Upper lobe of right lung (tissue), 1 donor: ENCODE data around the gene DOK3. TPM values are rescaled to one million over a fixed set of nuclear protein-coding genes. Genes with fewer than 3 reads are reported as not detected.
"Not testable (repeated sequence)": the region's sequence is repeated elsewhere in the genome, so short reads cannot be mapped to it uniquely, and the experiment has no call there.

ENCODE experiments used
- ATAC-seq: fragments of 200-7000 bp; cut with Tn5 transposase; one replicate; pipeline ENCODE4 v1.9.1; 2020; ENCODE audit warnings: mild to moderate bottlenecking, moderate library complexity
- DNase-seq: peaks from one replicate; pipeline ENCODE4 v3.0.0-alpha.2; 2020
- H3K27ac ChIP-seq: fragments of 200-600 bp; one replicate; pipeline ENCODE4 v1.8.0; 2022
- H3K27me3 ChIP-seq: fragments of 200-600 bp; one replicate; pipeline ENCODE4 v1.8.0; 2022; ENCODE audit warnings: mild to moderate bottlenecking
- H3K36me3 ChIP-seq: fragments of 200-600 bp; one replicate; pipeline ENCODE4 v1.8.0; 2022
- H3K4me1 ChIP-seq: fragments of 200-600 bp; one replicate; pipeline ENCODE4 v1.8.0; 2022
- H3K4me3 ChIP-seq: fragments of 200-600 bp; one replicate; pipeline ENCODE4 v1.8.0; 2022; ENCODE audit warnings: mild to moderate bottlenecking
- H3K9me3 ChIP-seq: fragments of 200-600 bp; one replicate; pipeline ENCODE4 v1.8.0; 2022
- CTCF ChIP-seq: fragments of 200-600 bp; IDR thresholded peaks from one replicate; pipeline ENCODE4 v1.8.0; 2022; ENCODE audit warnings: antibody characterized with exemption
- intact Hi-C: fragments of 100-400 bp; cut with DNase I; formaldehyde crosslinking; loops from one replicate; pipeline ENCODE4 v1.11.0; 2022
- total RNA-seq: library from RNA; stranded (reverse); fragmentation: NEBNext Ultra II Directional; extraction: Animal tissue kit (Norgen Biotek cat#: 25700); gene quantifications from one replicate; pipeline ENCODE4 v1.2.1, GENCODE V29; 2021
- donor health status: DM: no; HTN: yes; CAD: no; lungs with severe emphysema.

Gene DOK3
- total RNA-seq, 1 donor from 2014 or later, result 45.6 TPM

DNA sequence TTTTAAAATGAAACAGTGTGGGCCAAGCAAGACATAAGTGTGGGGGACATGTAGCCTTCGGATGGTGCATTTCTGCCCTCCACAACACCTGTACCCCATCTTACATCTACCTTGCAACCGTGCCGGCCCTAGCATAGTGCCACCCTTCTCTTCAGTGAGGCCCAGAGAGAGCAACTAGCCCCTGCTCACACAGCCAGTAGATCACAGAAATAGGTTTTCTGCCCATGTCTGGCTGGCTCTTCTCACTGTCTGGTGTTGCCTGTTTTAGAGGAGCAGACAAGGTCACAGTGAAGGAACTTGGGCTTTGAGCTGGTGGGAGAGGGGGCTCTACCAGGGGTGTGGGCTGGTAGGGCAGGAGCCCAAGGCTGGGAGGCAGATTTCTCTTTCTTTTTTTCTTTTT, 23.4 kb downstream of the DOK3 start:
- Histone ChIP-seq H3K27me3 (no peaks in the 10 kb centered on the region), H3K9me3 (no peaks in the 10 kb centered on the region), H3K27ac (no peak overlapping the region), H3K4me3 (no peak overlapping the region), H3K36me3 (peaks cover 60% of the 10 kb centered on the region), H3K4me1 (no peaks in the 10 kb centered on the region)
- no peak for TF ChIP-seq CTCF
- DNase-seq, result no peak
- no peak for ATAC-seq
- intact Hi-C loops, result no loop called here

DNA sequence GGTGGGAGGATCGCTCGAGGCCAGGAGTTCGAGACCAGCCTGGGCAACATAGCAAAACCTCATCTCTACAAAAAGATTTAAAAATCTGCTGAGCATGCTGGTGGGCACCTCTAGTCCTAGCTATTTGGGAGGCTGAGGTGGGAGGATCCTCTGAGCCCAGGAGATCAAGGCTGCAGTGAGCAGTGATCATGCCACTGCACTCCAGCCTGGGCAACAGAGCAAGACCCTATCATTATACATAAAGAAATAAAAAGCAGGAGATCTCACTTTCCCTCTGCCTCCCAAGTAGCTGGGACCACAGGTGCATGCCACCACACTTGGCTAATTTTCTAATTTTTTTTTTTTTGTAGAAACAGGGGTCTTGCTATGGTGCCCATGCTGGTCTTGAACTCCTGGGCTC, 23.9 kb downstream of the DOK3 start:
- ATAC-seq, H3K9me3 ChIP-seq, H3K4me1 ChIP-seq, H3K27ac ChIP-seq, H3K27me3 ChIP-seq, H3K4me3 ChIP-seq, intact Hi-C loops, DNase-seq: not testable (repeated sequence)
- H3K36me3 ChIP-seq, result peaks cover 57% of the 10 kb centered on the region

GRCh38 chr5:177484902-177485549, 24.6 kb downstream of the DOK3 start:
- no peak for TF ChIP-seq CTCF
- Histone ChIP-seq H3K36me3 (peaks cover 49% of the 10 kb centered on the region), H3K27me3 (no peaks in the 10 kb centered on the region), H3K4me1 (peaks cover 1% of the 10 kb centered on the region), H3K4me3 (no peak overlapping the region), H3K9me3 (no peaks in the 10 kb centered on the region), H3K27ac (no peak overlapping the region)
- intact Hi-C loops, result no loop called here
- ATAC-seq (no peak), DNase-seq (no peak)

DNA sequence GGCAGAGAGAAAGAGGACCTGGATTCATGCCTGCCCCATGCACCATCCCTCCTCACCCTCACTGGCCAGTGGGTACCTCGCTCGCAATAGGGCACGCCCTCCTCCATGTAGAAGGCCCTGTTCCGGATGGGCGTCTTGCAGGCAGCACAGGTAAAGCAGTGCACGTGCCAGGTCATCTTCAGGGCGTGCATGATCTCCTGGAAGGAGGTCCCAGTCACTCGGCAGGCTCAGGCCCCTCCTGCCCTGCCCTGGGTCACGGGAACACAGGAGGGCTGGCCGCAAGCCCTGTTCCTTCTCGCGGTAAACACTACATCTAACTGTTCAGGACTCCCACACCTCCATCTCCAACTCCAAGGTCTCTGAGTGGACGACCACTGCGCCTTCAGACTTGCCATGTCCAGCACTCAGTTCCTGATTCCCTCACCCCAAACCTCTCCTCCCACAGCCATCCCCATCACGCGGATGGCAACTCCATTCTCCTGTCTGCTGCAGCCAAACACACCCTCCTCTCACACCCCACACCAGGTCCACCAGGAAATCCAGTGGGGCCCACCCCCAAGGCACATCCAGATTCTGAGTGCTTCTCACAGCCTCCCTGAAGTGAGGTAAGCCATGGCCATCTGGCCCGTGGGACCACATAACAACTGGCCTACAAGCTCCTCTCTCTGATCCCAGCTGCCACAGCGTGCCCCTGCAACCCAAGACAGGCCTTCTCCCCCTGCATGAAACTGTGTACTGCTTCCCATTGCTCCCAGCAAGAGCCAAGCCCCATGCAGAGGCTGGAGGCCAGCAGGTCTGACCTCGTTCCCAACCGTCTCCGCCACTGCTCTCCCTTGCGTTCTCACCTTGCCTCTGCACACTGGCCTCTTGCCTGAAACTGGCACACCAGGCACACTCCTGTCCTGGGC, 25.4 kb downstream of the DOK3 start:
- H3K9me3 ChIP-seq, result no peaks in the 10 kb centered on the region
- intact Hi-C loops, result no loop called here
- no peak for ATAC-seq
- H3K4me1 ChIP-seq, result peaks cover 9% of the 10 kb centered on the region
- TF ChIP-seq CTCF, result no peak
- H3K27ac ChIP-seq, result no peak overlapping the region
- DNase-seq, result no peak
- H3K27me3 ChIP-seq, result no peaks in the 10 kb centered on the region
- H3K4me3 ChIP-seq, result no peak overlapping the region
- H3K36me3 ChIP-seq, result peaks cover 45% of the 10 kb centered on the region

DNA sequence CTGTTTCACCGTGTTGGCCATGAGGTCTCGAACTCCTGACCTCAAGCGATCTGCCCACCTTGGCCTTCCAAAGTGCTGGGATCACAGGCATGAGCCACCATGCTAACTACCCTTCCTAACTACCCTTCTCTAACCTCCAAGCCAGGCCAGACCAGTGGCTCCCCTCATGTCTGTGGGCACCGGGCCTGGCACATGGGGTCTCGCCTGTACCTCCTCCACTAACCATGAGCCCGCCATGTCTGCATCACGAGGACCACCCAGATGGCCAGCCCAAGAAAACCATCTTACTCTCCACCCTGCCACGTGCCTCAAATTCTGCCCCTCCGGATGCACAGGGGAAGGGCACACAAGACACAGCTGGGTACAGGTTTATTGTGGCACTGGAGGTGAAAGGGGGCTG, 26.6 kb downstream of the DOK3 start:
- Histone ChIP-seq H3K27ac (no peak overlapping the region), H3K9me3 (no peaks in the 10 kb centered on the region), H3K27me3 (no peaks in the 10 kb centered on the region), H3K4me1 (peaks cover 21% of the 10 kb centered on the region), H3K4me3 (no peak overlapping the region), H3K36me3 (peaks cover 35% of the 10 kb centered on the region)
- no peak for TF ChIP-seq CTCF
- DNase-seq (no peak), ATAC-seq (no peak)
- intact Hi-C loops, result no loop called here

GRCh38 chr5:177482359-177482795, 27.2 kb downstream of the DOK3 start:
- Histone ChIP-seq H3K4me1 (peaks cover 21% of the 10 kb centered on the region), H3K27ac (no peak overlapping the region), H3K9me3 (no peaks in the 10 kb centered on the region), H3K4me3 (no peak overlapping the region), H3K36me3 (peaks cover 29% of the 10 kb centered on the region), H3K27me3 (no peaks in the 10 kb centered on the region)
- ATAC-seq (no peak), DNase-seq (no peak)
- intact Hi-C loops, result no loop called here
- no peak for TF ChIP-seq CTCF
